Urothelium cell line (cell line): ENCODE results near the gene GIMD1.
"Not testable (repeated sequence)": the region's sequence is repeated elsewhere in the genome, so short reads cannot be mapped to it uniquely, and the experiment has no call there.

ENCODE experiments used
- DNase-seq: peaks from one replicate; pipeline ENCODE4 v3.0.0; 2011; ENCODE audit warnings: low spot score, mixed read lengths
- FAIRE-seq: peaks from 2 replicates; lab custom pipeline; 2011; peaks lifted over from hg19 to GRCh38; lab: Jason Lieb, UNC

GIMD1 gene

GRCh38 chr4:106368678-106369077 lies at the start of gene GIMD1:
Gene GIMD1 (minus strand): TSS chr4:106368778. CDS start chr4:106367435, 1,343 bp downstream.
- FAIRE-seq (no peak), DNase-seq (no peak)

- DNase-seq = no peak
- no peak for FAIRE-seq
Measured at GRCh38 chr4:106414366-106414765, 45.8 kb upstream of the GIMD1 start.

- DNase-seq = no peak
- FAIRE-seq = no peak
Measured at GRCh38 chr4:106409901-106410889, 41.6 kb upstream of the GIMD1 start.

- not testable (repeated sequence) for DNase-seq
Measured at GRCh38 chr4:106408004-106408403, 39.4 kb upstream of the GIMD1 start.

GRCh38 chr4:106401157-106401556 lies 32.6 kb upstream of the GIMD1 start:
- no peak for FAIRE-seq
- no peak for DNase-seq

More at GRCh38 chr4:106408004-106408403, 39.4 kb upstream of the GIMD1 start:
- not testable (repeated sequence) for FAIRE-seq

GRCh38 chr4:106398898-106399297 lies 30.3 kb upstream of the GIMD1 start:
- peak; percentile 17 for FAIRE-seq
- DNase-seq = not testable (repeated sequence)

GRCh38 chr4:106395582-106395981 lies 27.0 kb upstream of the GIMD1 start:
- FAIRE-seq = no peak

GRCh38 chr4:106385853-106386393 lies 17.3 kb upstream of the GIMD1 start:
- no peak for FAIRE-seq

More at GRCh38 chr4:106395582-106395981, 27.0 kb upstream of the GIMD1 start:
- no peak for DNase-seq

GRCh38 chr4:106384878-106385277 lies 16.3 kb upstream of the GIMD1 start:
- DNase-seq (no peak), FAIRE-seq (no peak)

More at GRCh38 chr4:106385853-106386393, 17.3 kb upstream of the GIMD1 start:
- DNase-seq = no peak

GRCh38 chr4:106380179-106380578 lies 11.6 kb upstream of the GIMD1 start:
- DNase-seq (no peak), FAIRE-seq (no peak)

- no peak for FAIRE-seq
Measured at GRCh38 chr4:106373026-106373425, 4.4 kb upstream of the GIMD1 start.

GRCh38 chr4:106371161-106371560 lies 2.6 kb upstream of the GIMD1 start:
- FAIRE-seq (no peak), DNase-seq (no peak)

More at GRCh38 chr4:106373026-106373425, 4.4 kb upstream of the GIMD1 start:
- no peak for DNase-seq

- FAIRE-seq (no peak), DNase-seq (no peak)
Measured at GRCh38 chr4:106370214-106370613, 1.6 kb upstream of the GIMD1 start.

GRCh38 chr4:106369456-106370060 lies 980 bp upstream of the GIMD1 start:
- no peak for FAIRE-seq
- peak; percentile 40 for DNase-seq

- FAIRE-seq (no peak), DNase-seq (no peak)
Measured at GRCh38 chr4:106367072-106367471, 1.5 kb downstream of the GIMD1 start.

GRCh38 chr4:106366026-106366425 lies 2.6 kb downstream of the GIMD1 start:
- FAIRE-seq (no peak), DNase-seq (no peak)

- peak; percentile 86 for FAIRE-seq
- DNase-seq = peak; percentile 58
Measured at GRCh38 chr4:106365613-106366012, 3.0 kb downstream of the GIMD1 start.

GRCh38 chr4:106364282-106364681 lies 4.3 kb downstream of the GIMD1 start:
- FAIRE-seq = no peak
- no peak for DNase-seq

- DNase-seq (no peak), FAIRE-seq (no peak)
Measured at GRCh38 chr4:106362086-106362825, 6.3 kb downstream of the GIMD1 start.

GRCh38 chr4:106358899-106359298 lies 9.7 kb downstream of the GIMD1 start:
- FAIRE-seq = no peak
- peak; percentile 10 for DNase-seq

GRCh38 chr4:106355193-106355592 lies 13.4 kb downstream of the GIMD1 start:
- DNase-seq (no peak), FAIRE-seq (no peak)
